ENCODE data around the gene TRPC6. TPM values are rescaled to one million over a fixed set of nuclear protein-coding genes. Genes with fewer than 3 reads are reported as not detected.

TRPC6 gene
- total and polyA plus RNA-seq, 2 donors (not counting 1 experiment from before 2014, with no cell fraction given) = 4.6 to 26.4 TPM

- no peak overlapping the region for H3K4me2 ChIP-seq (ENCODE audit: extremely low read depth, insufficient read depth, low read length)
- H2AFZ ChIP-seq (ENCODE audit: low read length) = no peak overlapping the region
- H3K27me3 ChIP-seq (ENCODE audit: control insufficient read depth, insufficient read depth, low read length) = no peaks in the 10 kb centered on the region
- no peak overlapping the region for H3K27ac ChIP-seq (ENCODE audit: insufficient read depth, low read length)
- TF ChIP-seq, protein P1, sequence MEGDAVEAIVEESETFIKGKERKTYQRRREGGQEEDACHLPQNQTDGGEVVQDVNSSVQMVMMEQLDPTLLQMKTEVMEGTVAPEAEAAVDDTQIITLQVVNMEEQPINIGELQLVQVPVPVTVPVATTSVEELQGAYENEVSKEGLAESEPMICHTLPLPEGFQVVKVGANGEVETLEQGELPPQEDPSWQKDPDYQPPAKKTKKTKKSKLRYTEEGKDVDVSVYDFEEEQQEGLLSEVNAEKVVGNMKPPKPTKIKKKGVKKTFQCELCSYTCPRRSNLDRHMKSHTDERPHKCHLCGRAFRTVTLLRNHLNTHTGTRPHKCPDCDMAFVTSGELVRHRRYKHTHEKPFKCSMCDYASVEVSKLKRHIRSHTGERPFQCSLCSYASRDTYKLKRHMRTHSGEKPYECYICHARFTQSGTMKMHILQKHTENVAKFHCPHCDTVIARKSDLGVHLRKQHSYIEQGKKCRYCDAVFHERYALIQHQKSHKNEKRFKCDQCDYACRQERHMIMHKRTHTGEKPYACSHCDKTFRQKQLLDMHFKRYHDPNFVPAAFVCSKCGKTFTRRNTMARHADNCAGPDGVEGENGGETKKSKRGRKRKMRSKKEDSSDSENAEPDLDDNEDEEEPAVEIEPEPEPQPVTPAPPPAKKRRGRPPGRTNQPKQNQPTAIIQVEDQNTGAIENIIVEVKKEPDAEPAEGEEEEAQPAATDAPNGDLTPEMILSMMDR (conservative IDR thresholded peaks at IDR 0.05 in 1 of 2, IDR thresholded peaks at IDR 0.05 in 1 of 2; ENCODE audit: low read depth in 1 of 2, low read length in 2 of 2) = no peak
- TF ChIP-seq EZH2 (IDR thresholded peaks at IDR 0.05; ENCODE audit: low read length, missing control alignments) = no peak
- peak in 1 of 2 donors; percentile 11 for DNase-seq (ENCODE audit: low read depth in 2 of 2)
- H4K20me1 ChIP-seq (ENCODE audit: control insufficient read depth, extremely low read depth, insufficient read depth, low read length) = no peaks in the 10 kb centered on the region
- H3K9ac ChIP-seq (ENCODE audit: insufficient read depth, low read length) = no peak overlapping the region
- H3K4me3 ChIP-seq (replicated peaks in 1 of 4; ENCODE audit: control extremely low read depth in 1 of 4, insufficient read depth in 1 of 4, low read depth in 3 of 4, low read length in 4 of 4) = no peak overlapping the region
- no peaks in the 10 kb centered on the region for H3K9me3 ChIP-seq (ENCODE audit: control insufficient read depth, insufficient read depth, low read depth, low read length)
- no peaks in the 10 kb centered on the region for H3K36me3 ChIP-seq (ENCODE audit: control insufficient read depth, insufficient read depth, low read length)
- no peaks in the 10 kb centered on the region for H3K4me1 ChIP-seq (ENCODE audit: control insufficient read depth, extremely low read depth, insufficient read depth, low read length)
- no peaks in the 10 kb centered on the region for H3K79me2 ChIP-seq (ENCODE audit: control insufficient read depth, insufficient read depth, low read length)
Observed at GRCh38 chr11:101478587-101479369, 105.0 kb downstream of the TRPC6 start.

- Histone ChIP-seq H3K4me3 (replicated peaks in 1 of 4; ENCODE audit: control extremely low read depth in 1 of 4, insufficient read depth in 1 of 4, low read depth in 3 of 4, low read length in 4 of 4) (no peak overlapping the region), H3K9ac (ENCODE audit: insufficient read depth, low read length) (no peak overlapping the region), H2AFZ (ENCODE audit: low read length) (no peak overlapping the region), H3K79me2 (ENCODE audit: control insufficient read depth, insufficient read depth, low read length) (no peaks in the 10 kb centered on the region), H3K36me3 (ENCODE audit: control insufficient read depth, insufficient read depth, low read length) (no peaks in the 10 kb centered on the region), H3K27ac (ENCODE audit: insufficient read depth, low read length) (no peak overlapping the region), H3K27me3 (ENCODE audit: control insufficient read depth, insufficient read depth, low read length) (no peaks in the 10 kb centered on the region), H3K4me2 (ENCODE audit: extremely low read depth, insufficient read depth, low read length) (no peak overlapping the region), H3K4me1 (ENCODE audit: control insufficient read depth, extremely low read depth, insufficient read depth, low read length) (no peaks in the 10 kb centered on the region), H3K9me3 (ENCODE audit: control insufficient read depth, insufficient read depth, low read depth, low read length) (no peaks in the 10 kb centered on the region), H4K20me1 (ENCODE audit: control insufficient read depth, extremely low read depth, insufficient read depth, low read length) (no peaks in the 10 kb centered on the region)
- no peak for DNase-seq (ENCODE audit: low read depth in 2 of 2)
- no peak for TF ChIP-seq EZH2 (IDR thresholded peaks at IDR 0.05; ENCODE audit: low read length, missing control alignments)
- TF ChIP-seq, protein P1 (conservative IDR thresholded peaks at IDR 0.05 in 1 of 2, IDR thresholded peaks at IDR 0.05 in 1 of 2; ENCODE audit: low read depth in 1 of 2, low read length in 2 of 2) = no peak
Observed at GRCh38 chr11:101477926-101478325, 105.9 kb downstream of the TRPC6 start.

DNA sequence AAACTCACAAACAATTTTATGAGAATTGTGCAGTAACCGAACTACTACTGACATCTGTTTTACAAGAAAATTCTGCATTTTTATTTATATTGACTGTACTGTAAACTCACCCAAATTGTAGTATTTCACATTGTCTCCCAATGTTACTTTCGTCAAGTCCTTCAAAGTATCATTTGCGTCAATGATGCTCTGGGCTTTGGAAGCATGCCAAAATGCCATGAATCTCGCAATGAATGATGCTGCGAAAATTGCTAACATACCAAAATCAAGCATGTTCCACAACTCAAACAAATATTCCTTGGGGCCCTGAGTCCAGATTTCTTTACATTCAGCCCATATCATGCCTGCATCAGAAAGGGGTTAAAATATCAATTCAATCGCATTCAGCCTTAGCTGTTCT lies 107.6 kb downstream of the TRPC6 start:
- Histone ChIP-seq H3K4me2 (ENCODE audit: extremely low read depth, insufficient read depth, low read length) (no peak overlapping the region), H2AFZ (ENCODE audit: low read length) (no peak overlapping the region), H3K9ac (ENCODE audit: insufficient read depth, low read length) (no peak overlapping the region), H3K4me1 (ENCODE audit: control insufficient read depth, extremely low read depth, insufficient read depth, low read length) (no peaks in the 10 kb centered on the region), H4K20me1 (ENCODE audit: control insufficient read depth, extremely low read depth, insufficient read depth, low read length) (no peaks in the 10 kb centered on the region), H3K36me3 (ENCODE audit: control insufficient read depth, insufficient read depth, low read length) (no peaks in the 10 kb centered on the region), H3K79me2 (ENCODE audit: control insufficient read depth, insufficient read depth, low read length) (no peaks in the 10 kb centered on the region), H3K27me3 (ENCODE audit: control insufficient read depth, insufficient read depth, low read length) (no peaks in the 10 kb centered on the region), H3K4me3 (replicated peaks in 1 of 4; ENCODE audit: control extremely low read depth in 1 of 4, insufficient read depth in 1 of 4, low read depth in 3 of 4, low read length in 4 of 4) (no peak overlapping the region), H3K27ac (ENCODE audit: insufficient read depth, low read length) (no peak overlapping the region), H3K9me3 (ENCODE audit: control insufficient read depth, insufficient read depth, low read depth, low read length) (no peaks in the 10 kb centered on the region)
- TF ChIP-seq, protein P1 (conservative IDR thresholded peaks at IDR 0.05 in 1 of 2, IDR thresholded peaks at IDR 0.05 in 1 of 2; ENCODE audit: low read depth in 1 of 2, low read length in 2 of 2) = no peak
- TF ChIP-seq EZH2 (IDR thresholded peaks at IDR 0.05; ENCODE audit: low read length, missing control alignments) = no peak
- DNase-seq (ENCODE audit: low read depth in 2 of 2) = no peak
